KG1 (cell line): ENCODE measurements around the gene ELAPOR1.
A peak's percentile ranks its signal among the peaks of the same experiment; 100 is the strongest.
"Not testable (repeated sequence)": the region's sequence is repeated elsewhere in the genome, so short reads cannot be mapped to it uniquely, and the experiment has no call there.

Experiments used
- DNase-seq: peaks from one replicate; lab custom pipeline; 2025; lab: John Stamatoyannopoulos, UW

The ELAPOR1 gene

DNA sequence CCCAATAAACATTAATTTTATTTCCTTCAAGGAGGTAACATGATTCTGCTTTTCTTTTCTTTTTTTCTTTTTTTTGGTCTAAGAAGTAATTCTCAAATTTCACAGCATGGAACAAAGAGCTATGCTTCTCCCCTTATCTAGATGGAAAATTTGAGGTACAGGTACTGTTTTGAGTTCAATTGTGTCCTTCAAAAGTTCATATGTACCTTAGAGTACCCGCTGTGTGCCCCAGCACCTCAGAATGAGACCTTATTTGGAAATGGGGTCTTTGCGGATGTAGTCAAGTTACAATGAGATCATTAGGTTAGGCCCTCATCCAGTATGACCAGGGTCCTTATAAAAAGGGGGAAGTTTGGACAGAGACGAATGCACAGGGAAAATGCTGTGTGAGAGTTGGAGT, 22.0 kb downstream of the ELAPOR1 start:
- no peak for DNase-seq

DNA sequence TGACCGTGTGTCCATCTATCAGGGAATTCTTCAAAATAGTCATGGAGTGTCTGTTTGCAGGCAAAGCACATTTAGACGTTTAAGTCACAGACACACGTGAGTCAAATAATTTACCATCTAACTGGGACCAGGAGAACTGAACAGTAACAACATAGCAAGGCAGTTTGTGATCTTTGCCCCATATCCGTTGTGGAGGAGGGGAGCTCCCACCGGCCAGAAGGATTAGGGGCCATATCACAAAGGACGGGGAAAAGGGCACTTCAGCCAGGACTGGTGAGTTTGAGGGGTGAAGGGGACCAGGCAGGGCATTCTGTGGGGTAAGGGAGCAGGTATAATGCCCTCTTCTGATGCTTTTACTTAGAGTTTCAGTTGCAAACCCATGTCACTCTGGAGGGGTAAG, 22.9 kb downstream of the ELAPOR1 start:
- no peak for DNase-seq

DNA sequence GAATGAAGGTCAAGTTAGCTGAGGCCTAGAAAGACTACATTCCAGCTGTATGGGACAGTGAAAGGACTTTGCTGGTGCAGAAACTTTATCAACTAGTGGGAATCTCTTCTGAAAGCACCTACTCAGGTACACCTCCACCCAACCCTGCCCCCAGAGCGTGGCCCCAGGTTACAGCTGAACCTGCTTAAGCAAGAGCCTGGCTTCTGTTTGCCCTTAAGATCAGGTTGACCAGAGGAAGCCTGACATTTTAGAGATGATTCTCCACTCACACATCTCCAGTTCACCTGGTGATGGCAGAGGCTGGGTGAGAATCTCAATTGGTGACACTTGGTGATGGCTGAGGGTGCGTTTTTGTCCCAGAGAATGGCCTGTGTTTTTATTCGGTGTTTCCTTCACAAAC, 24.0 kb downstream of the ELAPOR1 start:
- DNase-seq = no peak

GRCh38 chr1:109138358-109138757, 24.4 kb downstream of the ELAPOR1 start:
- DNase-seq = no peak

GRCh38 chr1:109140392-109140791, 26.5 kb downstream of the ELAPOR1 start:
- DNase-seq = no peak

GRCh38 chr1:109142260-109142659, 28.3 kb downstream of the ELAPOR1 start:
- no peak for DNase-seq

GRCh38 chr1:109142725-109143124, 28.8 kb downstream of the ELAPOR1 start:
- DNase-seq = not testable (repeated sequence)

DNA sequence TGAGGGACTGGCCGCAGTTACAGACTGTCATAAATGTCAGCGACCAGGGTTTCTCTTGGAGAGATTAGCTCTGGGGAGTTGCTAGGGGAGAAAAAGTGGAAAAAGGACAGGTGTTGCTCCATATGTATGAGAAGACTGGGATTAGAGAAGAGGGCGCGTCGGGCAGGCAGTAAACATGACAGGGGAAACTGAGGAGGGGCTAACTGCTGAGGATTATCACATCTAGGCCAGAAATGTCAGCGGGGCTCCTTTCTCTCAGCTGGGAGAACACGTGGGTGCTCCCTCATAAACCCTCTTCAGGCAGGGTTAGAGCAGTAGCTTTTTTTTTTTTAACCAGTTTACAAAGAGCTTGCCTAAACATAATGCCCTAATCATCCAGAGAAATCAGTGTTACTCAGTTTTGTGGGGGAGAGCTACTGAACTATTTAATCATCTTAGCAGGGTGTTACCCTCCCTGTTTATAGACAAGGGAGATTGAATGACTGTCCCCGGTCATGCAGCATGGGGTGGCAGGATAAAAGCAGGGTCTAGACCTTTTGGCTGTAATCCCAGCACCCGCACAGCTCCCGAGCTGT, 35.2 kb downstream of the ELAPOR1 start:
- no peak for DNase-seq

- DNase-seq = no peak
Measured at GRCh38 chr1:109149874-109150601, 36.1 kb downstream of the ELAPOR1 start.

DNA sequence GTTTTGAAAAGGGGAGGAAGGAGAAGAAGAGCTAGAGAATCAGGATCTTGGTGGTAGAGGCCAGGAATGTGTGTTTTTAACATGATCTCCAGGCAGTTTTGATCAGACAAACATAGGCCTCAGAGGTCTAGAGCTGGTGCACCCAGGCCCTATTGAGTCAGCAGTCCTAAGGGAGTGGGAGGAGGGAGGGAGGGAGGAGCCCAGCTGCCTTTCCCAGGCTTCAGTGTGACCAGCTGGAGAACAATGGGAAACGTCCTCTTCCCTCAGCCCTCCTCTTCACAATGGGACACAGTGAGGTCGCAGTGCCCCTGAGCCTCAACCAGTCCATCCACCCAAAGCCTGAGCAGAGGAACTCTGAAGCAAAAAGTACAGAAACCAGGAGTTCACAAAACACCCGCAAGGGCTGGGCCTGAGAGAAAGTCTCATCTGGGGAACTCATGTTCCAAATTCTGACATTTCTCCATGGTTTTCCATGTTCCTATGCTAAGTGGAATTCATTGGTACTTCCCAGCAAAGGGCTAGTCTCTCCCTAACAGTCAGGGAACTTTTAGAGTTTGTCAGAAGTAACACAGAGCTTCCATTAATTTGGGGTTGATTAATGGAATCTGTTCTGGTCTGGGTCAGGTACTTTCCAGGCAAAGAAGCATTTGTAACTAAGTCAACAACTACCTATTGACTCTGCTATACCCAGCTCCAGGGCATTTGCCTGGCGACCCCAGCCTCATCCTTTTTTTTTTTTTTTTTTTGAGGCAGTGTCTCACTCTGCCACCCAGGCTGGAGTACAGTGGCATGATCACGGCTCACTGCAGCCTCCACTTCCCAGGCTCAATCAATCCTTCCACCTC, 37.5 kb downstream of the ELAPOR1 start:
- no peak for DNase-seq

- DNase-seq = no peak
Measured at GRCh38 chr1:109152196-109152595, 38.3 kb downstream of the ELAPOR1 start.

- no peak for DNase-seq
Measured at GRCh38 chr1:109156916-109157385, 43.0 kb downstream of the ELAPOR1 start.

- no peak for DNase-seq
Measured at GRCh38 chr1:109158433-109158832, 44.5 kb downstream of the ELAPOR1 start.

- no peak for DNase-seq
Measured at GRCh38 chr1:109159326-109159725, 45.4 kb downstream of the ELAPOR1 start.

DNA sequence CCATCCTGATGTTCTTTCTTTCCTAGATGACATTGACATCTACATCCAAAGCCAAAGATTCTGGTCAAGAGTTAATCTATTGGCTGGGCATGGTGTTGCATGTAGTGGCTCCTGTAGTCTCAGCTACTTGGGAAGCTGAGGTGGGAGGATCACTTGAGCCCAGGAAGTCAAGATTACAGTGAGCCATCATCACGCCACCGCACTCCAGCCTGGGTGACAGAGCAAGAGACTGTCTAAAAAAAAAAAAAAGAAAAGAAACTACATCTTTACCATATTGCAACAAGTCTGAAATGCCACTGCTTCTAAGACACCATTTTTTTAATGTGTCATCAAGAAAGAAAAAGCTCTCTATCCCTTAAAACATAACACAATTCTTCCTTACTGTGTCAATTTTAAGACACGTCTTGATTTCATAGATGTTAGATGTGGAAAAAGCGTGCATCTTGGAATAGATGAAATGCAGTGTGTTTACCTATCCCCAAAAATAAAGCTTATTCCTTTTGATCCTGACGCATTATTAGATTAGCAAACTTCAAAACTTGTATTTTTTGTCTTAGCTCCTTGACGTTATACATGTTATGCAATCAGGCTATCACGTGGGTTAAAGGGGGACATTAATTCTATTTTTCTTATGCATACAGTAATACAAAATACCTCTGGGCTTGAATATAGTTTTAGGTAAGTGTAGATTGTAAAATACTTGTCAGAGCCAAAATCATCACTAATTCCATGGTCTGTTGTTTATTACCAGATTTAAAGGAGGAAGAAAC, 46.3 kb downstream of the ELAPOR1 start:
- DNase-seq = no peak

GRCh38 chr1:109161858-109162606, 48.1 kb downstream of the ELAPOR1 start:
- DNase-seq = peak; percentile 21

DNA sequence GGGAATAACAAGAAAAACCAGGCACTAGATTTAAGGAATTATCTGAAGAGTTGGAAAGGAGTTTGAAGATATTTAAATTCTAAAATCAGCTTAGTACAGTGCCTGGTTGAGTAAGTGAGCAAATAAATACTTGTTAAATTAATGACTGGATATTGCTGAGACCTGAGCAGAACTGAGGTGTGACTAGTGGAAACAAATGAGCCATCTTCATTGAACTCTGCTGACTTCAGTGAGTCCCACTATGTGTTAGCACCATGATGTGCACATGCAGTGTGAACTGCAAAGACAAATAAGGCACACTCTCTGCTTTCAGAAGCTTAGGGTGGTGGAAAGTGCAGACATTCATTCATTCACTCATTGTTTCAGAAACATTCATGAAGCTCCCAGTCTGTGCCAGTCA, 48.7 kb downstream of the ELAPOR1 start:
- no peak for DNase-seq

- no peak for DNase-seq
Measured at GRCh38 chr1:109163551-109163950, 49.6 kb downstream of the ELAPOR1 start.
